ENCODE measurements around the gene MRPL4. TPM values are rescaled to one million over a fixed set of nuclear protein-coding genes. Genes with fewer than 3 reads are reported as not detected.

MRPL4 gene
- total RNA-seq, 1 experiment from 2014 or later = 98.5 TPM

DNA sequence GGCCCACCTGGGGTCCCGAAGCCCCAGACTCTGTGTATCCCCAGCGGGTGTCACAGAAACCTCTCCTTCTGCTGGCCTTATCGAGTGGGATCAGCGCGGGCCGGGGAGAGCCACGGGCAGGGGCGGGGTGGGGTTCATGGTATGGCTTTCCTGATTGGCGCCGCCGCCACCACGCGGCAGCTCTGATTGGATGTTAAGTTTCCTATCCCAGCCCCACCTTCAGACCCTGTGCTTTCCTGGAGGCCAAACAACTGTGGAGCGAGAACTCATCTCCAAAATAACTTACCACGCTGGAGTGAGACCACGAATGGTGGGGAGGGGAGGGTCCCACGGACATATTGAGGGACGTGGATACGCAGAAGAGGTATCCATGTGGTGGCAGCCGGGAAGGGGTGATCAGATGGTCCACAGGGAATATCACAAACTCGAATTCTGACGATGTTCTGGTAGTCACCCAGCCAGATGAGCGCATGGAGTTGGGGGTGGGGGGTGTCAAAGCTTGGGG, 36.7 kb downstream of the MRPL4 start:
- DNase-seq (ENCODE audit: low read depth) = no peak

GRCh38 chr19:10289167-10289835, 37.3 kb downstream of the MRPL4 start:
- no peak for DNase-seq (ENCODE audit: low read depth)

- DNase-seq (ENCODE audit: low read depth) = no peak
These were observed 37.9 kb downstream of the MRPL4 start, which contains the start of gene ICAM5 for GRCh38 chr19:10289836-10290356. Gene ICAM5 (plus strand): TSS chr19:10289952. CDS start chr19:10290044, 92 bp downstream.

DNA sequence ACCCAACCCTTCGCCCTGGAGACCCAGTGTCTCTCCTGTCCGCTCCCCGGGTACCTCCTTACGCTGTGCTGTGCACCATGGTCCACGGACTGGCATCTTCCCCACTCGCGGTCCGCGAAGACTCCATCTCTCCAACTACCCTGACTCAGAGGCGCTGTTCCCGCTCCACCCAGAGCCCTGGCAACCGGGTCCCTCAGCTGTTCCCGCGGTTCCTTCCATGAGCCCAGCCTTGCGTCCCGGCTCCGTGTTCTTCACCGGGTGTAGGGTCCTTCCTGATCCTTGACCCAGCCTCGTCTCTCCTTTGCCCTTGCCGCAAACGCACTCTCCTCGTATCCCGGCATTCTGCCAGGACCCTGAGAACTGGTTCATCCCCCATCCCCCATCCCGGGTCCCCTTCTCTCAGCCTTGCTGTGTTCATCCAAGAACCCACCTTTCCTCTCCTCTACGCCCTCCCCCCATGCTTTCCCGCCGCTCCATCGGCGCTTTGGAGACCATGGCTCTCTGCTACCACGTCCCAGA, 38.4 kb downstream of the MRPL4 start:
- peak; percentile 20 for DNase-seq (ENCODE audit: low read depth)

GRCh38 chr19:10290876-10291553, 39.0 kb downstream of the MRPL4 start:
- peak; percentile 62 for DNase-seq (ENCODE audit: low read depth)

DNA sequence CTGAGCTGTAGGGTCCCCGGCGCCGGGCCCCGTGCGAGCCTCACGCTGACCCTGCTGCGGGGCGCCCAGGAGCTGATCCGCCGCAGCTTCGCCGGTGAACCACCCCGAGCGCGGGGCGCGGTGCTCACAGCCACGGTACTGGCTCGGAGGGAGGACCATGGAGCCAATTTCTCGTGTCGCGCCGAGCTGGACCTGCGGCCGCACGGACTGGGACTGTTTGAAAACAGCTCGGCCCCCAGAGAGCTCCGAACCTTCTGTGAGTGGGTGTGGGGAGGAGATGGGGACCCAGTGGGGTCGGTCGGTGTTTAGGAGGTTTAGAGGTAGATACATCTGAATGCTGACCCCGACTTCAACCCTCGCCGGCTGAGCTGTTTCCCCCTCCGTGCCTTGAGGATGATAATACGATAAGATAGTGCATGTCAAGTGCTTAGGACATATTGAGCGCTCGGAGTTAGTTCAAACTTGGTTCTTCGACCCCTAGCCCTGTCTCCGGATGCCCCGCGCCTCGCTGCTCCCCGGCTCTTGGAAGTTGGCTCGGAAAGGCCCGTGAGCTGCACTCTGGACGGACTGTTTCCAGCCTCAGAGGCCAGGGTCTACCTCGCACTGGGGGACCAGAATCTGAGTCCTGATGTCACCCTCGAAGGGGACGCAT, 39.7 kb downstream of the MRPL4 start:
- no peak for DNase-seq (ENCODE audit: low read depth)

- peak; percentile 67 for DNase-seq (ENCODE audit: low read depth)
These were observed 40.3 kb downstream of the MRPL4 start for GRCh38 chr19:10292206-10292788.

GRCh38 chr19:10292789-10293636, 41.0 kb downstream of the MRPL4 start:
- DNase-seq (ENCODE audit: low read depth) = no peak

DNA sequence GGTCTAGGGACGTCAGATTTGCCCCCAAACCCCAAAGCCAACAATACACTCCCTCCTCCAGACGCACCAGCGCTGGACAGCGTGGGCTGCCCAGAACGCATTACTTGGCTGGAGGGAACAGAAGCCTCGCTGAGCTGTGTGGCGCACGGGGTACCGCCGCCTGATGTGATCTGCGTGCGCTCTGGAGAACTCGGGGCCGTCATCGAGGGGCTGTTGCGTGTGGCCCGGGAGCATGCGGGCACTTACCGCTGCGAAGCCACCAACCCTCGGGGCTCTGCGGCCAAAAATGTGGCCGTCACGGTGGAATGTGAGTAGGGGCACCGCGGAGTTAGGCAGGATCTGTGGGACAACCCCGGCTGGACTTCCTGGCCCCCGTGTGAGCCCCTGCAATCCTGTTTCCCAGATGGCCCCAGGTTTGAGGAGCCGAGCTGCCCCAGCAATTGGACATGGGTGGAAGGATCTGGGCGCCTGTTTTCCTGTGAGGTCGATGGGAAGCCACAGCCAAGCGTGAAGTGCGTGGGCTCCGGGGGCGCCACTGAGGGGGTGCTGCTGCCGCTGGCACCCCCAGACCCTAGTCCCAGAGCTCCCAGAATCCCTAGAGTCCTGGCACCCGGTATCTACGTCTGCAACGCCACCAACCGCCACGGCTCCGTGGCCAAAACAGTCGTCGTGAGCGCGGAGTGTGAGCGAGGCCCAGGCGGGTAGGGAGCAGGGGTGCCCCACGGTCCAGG, 41.8 kb downstream of the MRPL4 start:
- DNase-seq (ENCODE audit: low read depth) = no peak

- no peak for DNase-seq (ENCODE audit: low read depth)
These were observed 42.3 kb downstream of the MRPL4 start for GRCh38 chr19:10294368-10294697.

GRCh38 chr19:10295305-10295846, 43.4 kb downstream of the MRPL4 start:
- DNase-seq (ENCODE audit: low read depth) = peak; percentile 12

- DNase-seq (ENCODE audit: low read depth) = no peak
These were observed 44.0 kb downstream of the MRPL4 start for GRCh38 chr19:10295847-10296591.

- DNase-seq (ENCODE audit: low read depth) = no peak
These were observed 47.8 kb downstream of the MRPL4 start for GRCh38 chr19:10299545-10300458.

- peak; percentile 72 for DNase-seq (ENCODE audit: low read depth)
These were observed 53.3 kb downstream of the MRPL4 start for GRCh38 chr19:10305139-10305806.

GRCh38 chr19:10306327-10306726, 54.3 kb downstream of the MRPL4 start:
- DNase-seq (ENCODE audit: low read depth) = no peak

DNA sequence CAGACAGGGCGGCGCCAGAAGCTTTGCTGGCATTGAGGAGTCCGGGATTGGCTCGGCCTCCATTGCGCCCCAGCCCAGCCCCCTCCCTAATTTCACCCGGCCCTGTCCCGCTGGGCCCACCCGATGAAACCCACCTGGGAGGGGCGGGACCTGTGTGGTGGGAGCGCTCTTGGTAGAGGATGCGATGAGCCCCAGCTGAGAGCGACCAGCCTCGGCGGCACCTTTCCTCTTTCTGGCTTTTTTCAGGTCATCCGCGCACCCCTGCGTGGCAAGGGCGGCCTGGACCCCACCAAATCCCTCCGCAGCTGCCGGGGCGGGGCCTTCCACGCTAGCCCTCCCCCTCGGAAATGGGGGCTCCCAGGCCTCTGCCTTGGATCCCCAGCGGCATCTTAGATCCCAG, 57.4 kb downstream of the MRPL4 start, which contains the start of gene ZGLP1:
TSS of gene ZGLP1 (minus strand) at position 393 of the 400 bp plus-strand sequence.
- DNase-seq (ENCODE audit: low read depth) = no peak
